Ishikawa (cell line): ENCODE data around the gene TUT1.
A peak's percentile ranks its signal among the peaks of the same experiment; 100 is the strongest.

Source experiments
- CEBPB ChIP-seq: IDR thresholded peaks from 2 replicates; pipeline ENCODE4 v1.6.1; 2012
- CREB1 ChIP-seq: IDR thresholded peaks from 2 replicates; pipeline ENCODE4 v1.6.1; 2012; ENCODE audit warnings: low read depth
- EGR1 ChIP-seq: IDR thresholded peaks from 2 replicates; pipeline ENCODE4 v1.6.1; 2012
- EP300 ChIP-seq: IDR thresholded peaks from 2 replicates; pipeline ENCODE4 v1.6.1; 2012; ENCODE audit warnings: borderline replicate concordance
- FOXM1 ChIP-seq: IDR thresholded peaks from 2 replicates; pipeline ENCODE4 v1.6.1; 2012; ENCODE audit warnings: low read depth, borderline replicate concordance
- NFIC ChIP-seq: IDR thresholded peaks from 2 replicates; pipeline ENCODE4 v1.6.1; 2012
- RAD21 ChIP-seq: IDR thresholded peaks from 2 replicates; pipeline ENCODE4 v1.6.1; 2012; ENCODE audit warnings: low read depth
- REST ChIP-seq: IDR thresholded peaks from 2 replicates; pipeline ENCODE4 v1.6.1; 2012; ENCODE audit warnings: low read depth, mild to moderate bottlenecking
- TAF1 ChIP-seq: IDR thresholded peaks from 2 replicates; pipeline ENCODE4 v1.6.1; 2012; ENCODE audit warnings: low read depth, mild to moderate bottlenecking
- TCF12 ChIP-seq: IDR thresholded peaks from 2 replicates; pipeline ENCODE4 v1.6.1; 2012; ENCODE audit warnings: low read depth
- TEAD4 ChIP-seq: IDR thresholded peaks from 2 replicates; pipeline ENCODE4 v1.6.1; 2012
- YY1 ChIP-seq: IDR thresholded peaks from 2 replicates; pipeline ENCODE4 v1.6.1; 2012; ENCODE audit warnings: low read depth
- ZBTB7A ChIP-seq: IDR thresholded peaks from 2 replicates; pipeline ENCODE4 v1.6.1; 2012; ENCODE audit warnings: low read depth
- TF ChIP-seq, protein P1 (sequence below): IDR thresholded peaks from 2 replicates; pipeline ENCODE4 v1.6.1; 2012
- TF ChIP-seq, protein P2 (sequence below): IDR thresholded peaks from 2 replicates; pipeline ENCODE4 v1.6.1; 2012

The TUT1 gene

GRCh38 chr11:62545437-62546243 lies 45.7 kb downstream of the TUT1 start:
- TF ChIP-seq TEAD4 = peak; percentile 87
- peak; percentile 15; the same call in 1 of the 2 replicates for TF ChIP-seq RAD21
- TF ChIP-seq ZBTB7A = peak; percentile 96
- peak; percentile 99 for TF ChIP-seq NFIC
- TF ChIP-seq YY1 = no peak; the same call in 1 of the 2 replicates
- TF ChIP-seq REST = no peak
- TF ChIP-seq FOXM1 = no peak
- peak; percentile 98 for TF ChIP-seq EGR1
- peak; percentile 75 for TF ChIP-seq TCF12
- no peak for TF ChIP-seq CREB1
- TF ChIP-seq EP300 = peak; percentile 78; the same call in 1 of the 2 replicates
- no peak for TF ChIP-seq TAF1
- no peak; the same call in 1 of the 2 replicates for TF ChIP-seq CEBPB
- TF ChIP-seq, protein P1, sequence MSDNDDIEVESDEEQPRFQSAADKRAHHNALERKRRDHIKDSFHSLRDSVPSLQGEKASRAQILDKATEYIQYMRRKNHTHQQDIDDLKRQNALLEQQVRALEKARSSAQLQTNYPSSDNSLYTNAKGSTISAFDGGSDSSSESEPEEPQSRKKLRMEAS = peak; percentile 69
- TF ChIP-seq, protein P2, sequence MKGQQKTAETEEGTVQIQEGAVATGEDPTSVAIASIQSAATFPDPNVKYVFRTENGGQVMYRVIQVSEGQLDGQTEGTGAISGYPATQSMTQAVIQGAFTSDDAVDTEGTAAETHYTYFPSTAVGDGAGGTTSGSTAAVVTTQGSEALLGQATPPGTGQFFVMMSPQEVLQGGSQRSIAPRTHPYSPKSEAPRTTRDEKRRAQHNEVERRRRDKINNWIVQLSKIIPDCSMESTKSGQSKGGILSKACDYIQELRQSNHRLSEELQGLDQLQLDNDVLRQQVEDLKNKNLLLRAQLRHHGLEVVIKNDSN = no peak

DNA sequence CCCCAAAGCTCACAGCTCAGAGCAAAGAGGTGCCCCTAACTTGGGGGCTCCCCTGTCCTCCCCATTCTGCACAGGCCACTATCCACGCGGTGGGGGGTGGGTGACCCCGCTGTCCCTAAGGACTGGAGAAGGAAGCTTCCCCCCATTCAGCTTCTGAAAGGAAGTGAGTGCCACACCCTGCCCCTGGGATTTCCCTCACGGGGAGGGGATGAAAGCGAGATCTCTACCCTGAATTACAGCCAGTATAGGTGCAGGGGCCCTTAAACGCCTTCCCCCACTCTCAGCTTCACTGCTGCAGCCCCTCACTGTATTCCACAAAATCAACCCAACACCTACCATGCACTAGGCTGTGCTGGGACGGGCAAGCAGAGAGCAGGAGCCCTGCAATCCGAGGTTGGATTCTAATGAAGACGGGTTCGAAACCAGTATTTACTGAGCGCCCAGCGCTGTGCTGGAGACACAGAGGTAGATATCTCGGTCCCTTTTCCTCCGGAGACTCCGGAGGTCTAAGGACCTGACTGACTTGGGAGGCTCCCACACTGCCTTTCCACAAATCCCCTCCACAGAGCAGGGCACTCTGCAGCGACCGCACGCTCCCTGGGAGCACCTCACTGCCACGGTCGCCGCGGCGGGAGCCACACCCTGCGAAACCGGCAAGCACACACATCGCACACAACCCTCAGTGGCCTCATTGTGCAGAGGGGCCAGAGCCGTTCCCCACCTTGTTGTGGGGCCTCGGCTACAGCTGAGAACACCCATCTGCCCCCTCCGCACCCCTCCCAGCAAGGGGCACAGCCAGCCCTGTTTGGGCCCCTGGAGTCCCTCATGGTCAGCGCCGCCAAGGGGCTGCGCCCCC lies 46.5 kb downstream of the TUT1 start:
- no peak for TF ChIP-seq CREB1
- no peak for TF ChIP-seq FOXM1
- no peak for TF ChIP-seq EGR1
- no peak for TF ChIP-seq RAD21
- no peak for TF ChIP-seq TCF12
- no peak for TF ChIP-seq CEBPB
- TF ChIP-seq TAF1 = no peak
- TF ChIP-seq ZBTB7A = no peak
- TF ChIP-seq, protein P2 = no peak
- TF ChIP-seq, protein P1 = no peak
- no peak for TF ChIP-seq EP300
- TF ChIP-seq TEAD4 = no peak
- TF ChIP-seq REST = no peak
- TF ChIP-seq NFIC = no peak
- TF ChIP-seq YY1 = no peak

DNA sequence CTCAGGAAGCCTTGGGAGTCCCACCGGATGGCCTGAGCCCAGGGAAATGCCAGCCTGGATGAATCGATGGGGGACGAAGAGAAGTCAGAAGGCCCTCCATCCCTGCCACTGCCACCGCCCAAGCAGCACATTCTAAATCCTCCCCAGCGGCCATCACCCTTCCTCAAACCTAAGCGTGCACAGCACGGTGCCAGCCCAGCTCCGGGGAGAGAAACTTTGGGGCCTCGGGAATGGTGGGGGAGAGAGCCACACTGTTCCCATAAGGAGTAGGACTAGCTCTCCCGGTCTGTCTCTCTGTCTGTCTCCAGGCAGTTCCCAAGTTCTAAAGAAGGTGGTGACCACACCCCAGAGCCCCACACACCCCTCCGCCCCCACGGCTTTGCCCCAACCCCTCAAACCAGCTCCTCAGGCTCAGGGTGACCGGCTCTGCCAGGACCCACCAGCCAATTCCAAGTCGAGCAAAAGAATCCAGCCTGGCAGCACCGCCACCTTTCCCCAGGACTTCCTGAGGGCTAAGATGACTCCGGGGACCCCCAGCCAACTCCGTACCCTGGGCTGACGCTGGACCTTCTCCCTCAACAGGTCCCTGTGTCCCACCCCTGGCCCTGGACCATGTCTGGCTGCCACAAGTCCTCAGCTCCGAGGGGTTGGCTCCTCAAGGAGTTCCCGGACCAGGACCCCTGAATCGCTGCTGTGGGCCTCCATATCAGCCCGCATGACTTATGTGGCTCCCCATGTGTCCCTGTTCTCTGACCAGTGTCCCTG lies 47.5 kb downstream of the TUT1 start:
- 0 out of 2 replicates have a peak, but pooled peaks have one; percentile 27 for TF ChIP-seq ZBTB7A
- no peak for TF ChIP-seq CEBPB

DNA sequence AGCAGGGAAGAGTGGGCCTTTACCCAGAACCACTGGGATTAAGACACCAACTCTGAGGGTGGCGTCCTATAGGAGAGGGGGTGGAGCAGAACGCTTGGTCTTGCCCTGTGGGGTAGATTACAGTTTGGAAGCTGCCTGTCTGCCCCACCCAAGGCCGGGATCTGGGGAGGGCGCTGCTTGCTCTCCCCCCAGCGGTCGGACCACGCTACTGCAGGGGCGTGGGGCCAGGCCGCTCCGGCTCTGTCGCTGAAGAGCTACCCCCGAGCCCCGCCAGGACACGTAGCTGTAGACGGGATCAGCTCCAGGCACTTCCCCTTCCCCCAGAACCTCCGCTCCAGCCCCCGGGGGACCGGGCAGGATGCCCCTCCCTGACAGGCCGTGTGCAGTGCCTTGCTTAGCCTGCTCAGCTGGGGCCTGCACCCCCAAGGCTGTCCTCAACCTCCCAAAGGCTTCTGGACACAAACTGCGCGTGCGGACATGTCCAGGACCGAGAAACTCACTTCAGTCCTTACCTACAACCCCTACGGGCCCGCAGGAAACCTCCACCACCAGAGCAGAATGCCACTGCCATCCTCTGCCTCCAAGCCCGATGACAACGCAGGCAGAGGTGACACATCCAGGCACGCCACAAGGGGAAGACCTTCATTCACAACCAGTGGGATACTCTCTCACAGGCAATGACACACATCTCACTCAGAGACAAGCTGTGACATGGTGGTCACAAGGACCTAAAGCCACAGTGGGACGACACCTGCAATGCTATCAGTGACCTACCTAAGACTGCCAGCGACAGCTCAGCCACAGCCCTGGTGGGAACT lies 48.4 kb downstream of the TUT1 start:
- TF ChIP-seq RAD21 (peak; percentile 92), ZBTB7A (peak; percentile 46; the same call in 1 of the 2 replicates), FOXM1 (no peak), NFIC (0 out of 2 replicates have a peak, but pooled peaks have one; percentile 23), TCF12 (peak; percentile 60; the same call in 1 of the 2 replicates), TEAD4 (no peak), TAF1 (no peak), EP300 (no peak)
- TF ChIP-seq, protein P1 = peak; percentile 46; the same call in 1 of the 2 replicates
- TF ChIP-seq, protein P2 = no peak
